Stimulated activated naive CD4-positive, alpha-beta T cell (primary cell): ENCODE data around the gene PCID2.
"Not testable (repeated sequence)": the region's sequence is repeated elsewhere in the genome, so short reads cannot be mapped to it uniquely, and the experiment has no call there.

Experiments used
- DNase-seq, 6 experiments: peaks; one replicate each; lab custom pipeline; 2025; lab: John Stamatoyannopoulos, UW

The PCID2 gene

DNA sequence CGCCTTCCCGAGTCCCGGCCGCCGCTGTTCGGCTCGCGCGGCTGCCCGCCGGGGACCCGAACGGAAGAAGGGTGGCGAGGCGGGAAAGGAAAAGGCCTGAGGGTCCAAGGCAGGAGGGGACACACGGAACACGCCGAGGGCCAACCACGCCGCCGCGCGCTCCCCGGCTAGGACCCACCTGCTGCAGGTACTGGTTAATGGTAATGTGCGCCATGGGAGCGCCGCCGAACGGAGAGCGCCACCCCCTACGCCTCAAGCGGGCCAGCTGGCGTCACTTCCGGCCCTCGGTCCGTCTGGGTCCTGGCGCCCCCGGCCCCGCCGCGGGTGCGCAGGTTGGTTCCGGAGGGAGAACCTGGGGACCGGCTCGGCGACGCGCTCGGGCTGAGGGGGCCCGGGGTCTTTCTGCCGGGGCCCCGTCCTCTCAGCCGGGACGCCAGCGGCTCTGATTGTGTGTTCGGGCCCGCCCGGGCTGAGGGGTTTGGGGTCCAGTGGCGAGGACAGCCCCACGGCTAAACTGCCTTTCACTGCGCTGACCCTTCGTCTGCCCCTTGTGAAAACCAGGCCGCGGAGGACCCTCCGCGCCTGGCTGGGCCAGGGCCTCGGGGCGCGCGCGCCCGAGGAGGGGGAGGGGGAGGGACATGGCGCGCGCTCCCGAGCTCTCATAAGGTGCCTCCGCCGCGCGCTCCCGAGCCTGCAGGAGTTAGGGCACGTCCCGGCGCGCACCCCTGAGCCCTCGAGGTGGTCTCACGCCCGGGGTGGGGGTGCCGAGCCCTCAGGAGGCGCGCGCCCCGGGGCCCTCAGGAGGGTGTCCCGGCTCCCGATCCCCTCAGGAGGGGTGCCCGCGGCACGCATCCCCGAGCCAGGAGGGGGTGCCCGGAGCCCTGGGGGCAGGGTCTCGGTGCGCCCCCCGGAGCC is at the start of gene PCID2:
PCID2 (minus strand) TSS at position 249 of the 915 bp plus-strand sequence; CDS start at position 214, 35 bp downstream.
- DNase-seq: peak; percentile 82 to 94 (median 89)

DNA sequence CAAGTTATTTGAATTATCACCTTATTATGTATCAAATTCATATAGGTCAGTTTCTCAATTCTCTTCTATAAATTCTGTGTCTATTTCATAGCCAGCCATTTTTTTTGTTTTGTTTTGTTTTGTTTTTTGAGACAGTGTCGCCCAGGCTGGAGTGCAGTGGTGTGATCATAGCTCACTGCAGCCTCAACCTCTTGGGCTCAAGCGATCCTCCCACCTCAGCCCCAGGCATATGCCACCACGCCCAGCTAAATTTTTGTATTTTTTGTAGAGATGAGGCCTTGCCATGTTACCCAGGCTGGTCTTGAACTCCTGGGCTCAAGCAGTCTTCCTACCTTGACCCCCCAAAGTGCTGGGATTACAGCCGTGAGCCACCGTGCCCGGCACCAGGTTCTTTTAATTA is 49.4 kb upstream of the PCID2 start:
- not testable (repeated sequence) for DNase-seq

DNA sequence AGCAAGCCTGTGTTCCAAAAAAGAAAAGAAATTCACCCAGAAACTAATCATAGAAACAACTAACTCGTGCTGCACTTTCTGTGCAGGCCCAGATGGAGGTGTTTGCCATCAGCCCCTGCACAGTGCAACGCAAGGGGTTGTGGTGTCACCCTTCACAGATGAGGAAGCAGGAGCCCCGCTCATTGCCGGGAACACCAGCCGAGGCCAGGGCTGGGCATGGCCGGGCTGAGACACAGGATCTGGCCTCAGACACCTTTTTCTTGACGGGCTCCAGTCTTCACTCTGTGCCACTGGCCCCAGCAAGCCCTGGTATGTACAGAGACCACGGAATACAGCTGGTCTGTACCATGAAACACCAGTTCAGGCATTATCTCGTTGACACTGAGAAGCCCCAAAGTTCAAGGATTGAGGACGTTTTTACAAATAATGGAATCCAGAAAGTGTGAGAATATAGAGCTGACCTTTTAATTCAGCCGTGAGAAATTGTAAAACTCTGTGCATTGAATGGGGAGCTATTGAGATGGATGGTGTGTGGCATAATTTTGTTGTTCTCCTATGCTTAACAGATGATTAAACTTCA is 44.1 kb upstream of the PCID2 start:
- no peak for DNase-seq

DNA sequence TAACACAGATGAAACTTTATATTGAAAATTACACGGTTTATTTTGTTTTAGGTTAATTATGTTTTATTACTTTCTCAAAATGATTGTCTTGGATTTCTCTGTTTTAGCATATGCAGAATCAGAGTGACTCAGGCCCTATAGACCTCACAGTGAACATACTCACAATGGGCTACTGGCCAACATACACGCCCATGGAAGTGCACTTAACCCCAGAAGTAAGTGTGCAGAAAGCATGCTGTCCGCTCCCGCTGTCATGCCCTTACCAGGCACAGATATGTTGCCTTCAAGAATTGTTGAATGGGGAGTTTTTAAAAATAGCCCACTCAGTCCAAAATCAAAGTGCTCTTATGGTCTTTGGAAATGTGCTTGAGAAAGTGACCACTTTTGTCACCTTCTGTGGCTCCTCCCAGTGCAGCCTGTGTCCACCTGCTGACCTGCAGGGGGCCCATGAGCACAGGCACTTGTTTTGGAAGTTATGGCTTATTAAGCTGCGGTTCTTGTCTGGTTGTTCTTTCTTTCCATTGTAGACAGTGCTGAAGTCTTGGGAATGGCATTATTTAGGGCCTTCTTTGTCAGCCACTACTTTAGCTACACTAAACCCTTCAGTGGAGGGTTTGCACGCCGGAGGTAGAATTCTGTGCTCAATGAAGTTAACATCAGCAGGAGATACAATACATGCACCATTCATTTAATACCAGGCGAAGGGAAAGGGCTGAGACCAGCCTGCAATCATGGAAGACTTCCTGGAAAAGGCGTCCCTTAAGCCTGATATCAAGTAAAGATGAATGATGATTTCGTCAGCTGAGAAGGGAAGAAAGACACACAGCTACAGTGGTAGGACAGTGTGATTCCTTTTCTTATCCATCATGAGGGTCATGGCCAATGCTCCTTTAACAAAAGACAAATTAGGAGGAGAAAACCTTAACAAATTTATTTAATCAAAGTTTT is 37.7 kb upstream of the PCID2 start:
- no peak for DNase-seq

DNA sequence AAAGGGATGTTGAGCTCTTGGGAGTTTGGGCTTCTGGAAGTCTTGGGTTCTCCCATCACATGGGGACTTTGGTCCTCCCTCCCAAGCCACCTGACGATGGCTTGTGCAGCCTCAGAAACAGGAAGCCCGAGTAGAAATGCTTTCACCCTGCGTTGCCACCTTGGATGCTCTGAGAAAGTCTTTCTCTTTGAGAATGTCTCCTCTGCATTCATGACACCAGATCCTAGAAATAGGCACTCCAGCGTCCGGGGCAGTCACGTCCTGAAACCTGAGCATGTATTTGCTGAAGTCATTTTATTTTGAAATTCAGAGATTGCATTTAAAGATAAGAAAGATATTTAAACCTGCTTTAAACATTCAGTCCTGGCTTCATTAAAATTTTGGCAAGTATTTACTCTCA is 35.4 kb upstream of the PCID2 start:
- DNase-seq: no peak

DNA sequence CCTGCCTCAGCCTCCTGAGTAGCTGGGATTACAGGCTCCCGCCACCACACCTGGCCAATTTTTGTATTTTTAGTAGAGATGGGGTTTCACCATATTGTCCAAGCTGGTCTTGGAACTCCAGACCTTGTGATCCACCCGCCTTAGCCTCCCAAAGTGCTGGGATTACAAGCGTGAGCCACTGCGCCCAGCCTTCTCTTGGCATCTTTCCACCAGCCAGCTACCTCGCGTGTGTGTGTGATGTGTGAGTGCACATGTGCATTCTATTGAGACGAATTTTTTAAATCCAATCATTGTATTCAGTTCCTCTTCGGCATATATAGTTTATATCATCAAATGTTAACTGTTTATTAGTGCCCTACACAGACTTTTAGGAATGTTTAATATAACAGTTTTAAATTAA is 33.2 kb upstream of the PCID2 start:
- DNase-seq: not testable (repeated sequence)

DNA sequence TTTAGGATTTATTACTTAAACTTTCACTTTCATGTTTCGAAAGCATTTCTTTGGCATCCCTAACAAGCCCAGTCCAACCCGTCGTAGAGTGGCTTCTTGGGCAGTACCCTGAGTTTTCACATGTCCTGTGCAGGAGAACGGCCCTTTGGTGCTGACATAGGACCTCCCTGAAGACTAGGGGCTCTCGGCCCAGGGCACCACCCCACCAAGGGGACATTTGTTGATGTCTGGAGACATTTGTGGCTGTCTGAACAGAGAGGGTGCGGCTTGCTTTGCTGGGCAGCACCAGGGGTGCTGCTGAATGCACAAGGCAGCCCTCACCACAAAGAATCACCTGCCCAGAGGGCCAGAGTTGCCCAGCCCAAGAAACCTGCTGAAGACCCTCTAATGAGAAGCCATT is 31.5 kb upstream of the PCID2 start:
- no peak for DNase-seq

DNA sequence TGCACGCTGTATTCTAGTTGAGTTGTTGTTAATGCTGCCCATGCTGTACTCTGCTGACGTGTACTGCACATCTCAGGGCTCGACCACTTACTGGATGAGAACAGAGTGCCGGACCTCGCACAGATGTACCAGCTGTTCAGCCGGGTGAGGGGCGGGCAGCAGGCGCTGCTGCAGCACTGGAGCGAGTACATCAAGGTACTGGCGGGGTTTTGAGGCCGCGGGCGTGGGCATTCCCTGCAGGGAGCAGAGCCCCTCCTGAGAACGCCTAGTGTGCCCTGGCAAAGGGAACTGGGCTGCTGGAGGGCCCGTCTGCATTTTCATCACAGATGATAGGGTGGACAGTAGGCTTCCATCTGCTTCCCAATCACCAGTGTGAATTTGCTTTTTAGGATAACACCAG is 30.9 kb upstream of the PCID2 start:
- no peak for DNase-seq

DNA sequence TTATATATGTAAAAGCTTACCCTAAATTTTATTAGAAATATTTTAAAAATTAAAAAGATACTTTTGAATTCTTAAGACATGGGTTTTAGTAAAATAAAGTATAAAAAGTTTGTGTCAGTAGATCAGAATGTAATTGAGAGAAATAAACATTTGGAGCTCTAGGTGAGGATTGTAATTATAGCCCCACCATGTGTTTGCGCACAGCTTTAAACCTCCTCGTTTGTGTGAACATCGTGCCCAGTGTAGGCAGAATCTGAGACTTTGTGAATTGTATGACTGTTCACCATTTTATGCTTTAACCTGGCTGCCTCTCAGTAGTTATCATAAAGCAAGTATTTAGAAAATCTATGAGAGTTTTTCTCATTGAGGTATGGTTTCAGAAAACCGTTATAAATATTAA is 30.1 kb upstream of the PCID2 start:
- no peak for DNase-seq

DNA sequence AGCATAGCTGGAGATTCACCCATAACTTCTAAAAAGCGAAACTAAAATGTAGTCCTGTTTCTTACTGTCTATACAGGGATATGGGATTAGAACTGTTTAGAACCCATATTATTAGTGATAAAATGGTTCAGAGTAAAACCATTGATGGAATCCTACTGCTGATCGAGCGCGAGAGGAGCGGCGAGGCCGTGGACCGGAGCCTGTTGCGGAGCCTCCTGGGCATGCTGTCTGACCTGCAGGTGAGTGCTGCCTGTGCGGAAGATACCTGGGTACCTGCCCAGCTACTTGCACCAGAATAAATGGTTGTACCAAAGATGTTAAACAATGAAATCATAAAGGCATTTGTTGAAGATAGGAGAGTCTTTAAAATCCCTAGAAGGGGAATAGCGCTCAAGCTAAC is 24.6 kb upstream of the PCID2 start:
- DNase-seq: no peak

DNA sequence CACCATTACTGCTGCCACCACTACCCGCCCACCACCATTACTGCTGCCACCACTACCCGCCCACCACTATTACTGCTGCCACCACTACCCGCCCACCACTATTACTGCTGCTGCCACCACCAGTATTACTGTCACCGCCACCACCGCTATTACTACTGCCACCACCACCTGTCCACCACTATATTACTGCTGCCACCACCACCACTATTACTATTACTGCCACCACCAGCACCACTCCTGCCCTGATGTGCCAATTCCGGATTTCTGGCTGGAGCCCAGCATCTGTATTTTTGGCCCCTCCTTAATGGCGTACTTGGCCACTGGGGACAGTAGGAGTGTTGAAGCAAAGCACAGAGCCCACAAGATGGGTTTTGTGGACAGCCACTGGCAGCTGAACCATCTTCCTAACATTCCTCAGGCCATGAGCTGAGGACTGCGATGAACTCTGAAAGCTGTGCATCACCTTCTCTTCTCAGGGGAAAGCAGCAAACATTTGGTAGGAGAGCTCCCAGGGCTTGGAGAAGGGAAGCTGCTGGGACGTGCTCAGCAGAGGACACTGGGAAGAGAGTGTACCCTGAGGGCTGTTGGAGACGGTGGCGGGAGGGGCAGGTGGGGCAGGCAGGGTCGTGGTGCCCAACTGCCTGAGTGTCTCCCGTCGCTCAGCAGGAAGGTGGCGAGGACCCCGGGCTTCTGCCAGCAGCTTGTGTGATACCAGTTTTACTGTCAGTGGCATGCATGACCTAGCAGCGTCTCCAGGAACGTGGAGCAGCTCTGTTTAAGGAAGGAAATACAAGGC is 23.9 kb upstream of the PCID2 start:
- DNase-seq: no peak

DNA sequence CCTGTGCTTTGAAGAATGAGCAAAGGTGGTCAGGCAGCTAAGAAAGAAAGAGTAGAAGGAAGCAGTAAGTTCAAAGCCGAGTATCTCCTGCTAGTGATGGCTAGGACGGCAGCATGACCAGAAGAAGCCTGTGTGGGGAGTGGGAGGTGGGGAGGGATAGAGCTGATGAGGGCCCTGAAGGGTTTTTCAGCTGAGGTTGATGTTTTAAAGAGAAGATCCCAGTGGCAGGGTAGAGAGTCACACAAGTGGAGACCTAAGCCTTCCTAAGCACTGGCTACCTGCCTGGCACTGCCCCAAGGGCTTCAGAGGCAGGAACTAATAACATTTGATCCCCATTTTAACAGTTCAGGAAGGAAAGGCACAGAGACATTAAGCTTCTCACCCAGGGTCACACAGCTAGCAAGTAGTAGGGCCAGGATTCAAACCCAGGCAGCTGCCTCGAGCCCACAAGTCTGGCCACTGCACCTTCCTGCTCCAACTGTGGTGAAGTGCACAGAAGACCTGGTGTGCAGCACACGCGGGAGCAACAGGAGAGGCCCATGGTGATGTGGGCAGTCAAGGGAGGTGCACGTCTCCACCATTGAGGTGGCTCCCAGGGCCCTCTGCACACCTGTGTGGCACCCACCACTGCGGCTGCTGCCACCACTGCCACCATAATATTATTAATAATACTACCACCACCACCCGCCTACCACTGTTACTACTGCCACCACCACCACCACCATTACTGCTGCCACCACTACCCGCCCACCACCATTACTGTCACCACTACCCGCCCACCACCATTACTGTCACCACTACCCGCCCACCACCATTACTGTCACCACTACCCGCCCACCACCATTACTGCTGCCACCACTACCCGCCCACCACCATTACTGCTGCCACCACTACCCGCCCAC is 23.1 kb upstream of the PCID2 start:
- DNase-seq: no peak

DNA sequence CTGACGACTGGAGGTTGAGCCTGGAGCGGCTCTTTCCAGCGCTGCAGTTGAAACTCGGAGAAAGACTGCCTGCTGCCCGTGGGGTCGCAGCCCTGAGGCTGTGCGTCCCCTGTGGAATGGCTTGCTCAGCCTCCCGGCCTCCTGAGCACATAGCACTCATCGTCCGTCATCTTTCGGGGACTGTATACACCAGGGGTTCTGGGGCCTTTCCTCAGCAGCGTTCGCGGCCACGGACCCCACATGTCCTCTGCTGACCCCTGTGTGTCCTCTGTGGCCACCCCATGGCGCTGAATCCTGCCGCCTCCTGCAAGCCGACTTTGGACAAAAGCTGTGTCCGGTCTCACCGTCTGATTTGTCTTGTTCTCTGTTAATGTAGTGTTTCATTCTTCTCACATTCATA is 21.3 kb upstream of the PCID2 start:
- DNase-seq: no peak

DNA sequence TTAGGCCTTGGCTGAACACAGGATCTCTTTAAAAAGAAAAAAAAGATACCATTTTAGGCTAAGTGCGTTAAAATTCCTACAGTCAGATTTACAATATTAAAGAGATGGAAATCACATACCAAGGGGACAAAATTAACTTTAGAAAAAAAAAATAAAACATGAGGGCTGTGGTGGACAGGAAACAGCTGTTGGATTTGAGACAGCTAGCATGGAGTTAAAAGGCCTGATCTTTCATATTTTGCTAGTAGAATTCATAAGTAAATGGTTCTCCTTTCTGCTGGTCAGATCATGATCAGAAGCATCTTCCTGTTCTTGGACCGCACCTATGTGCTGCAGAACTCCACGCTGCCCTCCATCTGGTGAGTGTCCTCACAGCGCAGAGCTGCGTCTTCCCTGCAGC is 20.7 kb upstream of the PCID2 start:
- DNase-seq: no peak

DNA sequence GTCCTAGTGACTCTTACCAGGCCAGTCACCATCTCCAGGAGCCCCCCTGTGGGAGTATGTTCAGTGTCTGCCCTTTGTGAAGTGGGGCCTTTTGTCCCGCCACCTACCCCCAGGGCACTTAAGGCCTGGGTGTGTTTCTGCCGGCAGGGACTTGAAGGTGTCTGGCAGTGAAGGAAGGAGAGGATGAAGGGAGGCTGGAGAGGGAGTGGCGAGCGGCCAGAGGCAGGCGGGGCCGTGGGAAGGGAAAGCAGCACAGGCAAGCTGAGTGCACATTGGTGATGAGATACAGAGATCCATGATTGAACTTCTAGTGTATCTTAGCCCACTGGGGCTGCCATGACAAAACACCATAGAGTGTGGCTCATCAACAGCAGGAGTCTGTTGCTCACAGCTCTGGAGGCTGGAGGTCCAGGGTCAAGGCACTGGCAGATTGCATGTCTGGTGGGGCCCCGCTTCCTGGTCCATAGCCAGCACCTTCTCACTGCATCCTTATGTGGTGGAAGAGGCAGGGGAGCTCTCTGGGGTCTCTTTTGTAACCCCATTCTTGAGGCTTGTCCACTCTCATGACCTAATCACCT is 18.5 kb upstream of the PCID2 start:
- no peak for DNase-seq

DNA sequence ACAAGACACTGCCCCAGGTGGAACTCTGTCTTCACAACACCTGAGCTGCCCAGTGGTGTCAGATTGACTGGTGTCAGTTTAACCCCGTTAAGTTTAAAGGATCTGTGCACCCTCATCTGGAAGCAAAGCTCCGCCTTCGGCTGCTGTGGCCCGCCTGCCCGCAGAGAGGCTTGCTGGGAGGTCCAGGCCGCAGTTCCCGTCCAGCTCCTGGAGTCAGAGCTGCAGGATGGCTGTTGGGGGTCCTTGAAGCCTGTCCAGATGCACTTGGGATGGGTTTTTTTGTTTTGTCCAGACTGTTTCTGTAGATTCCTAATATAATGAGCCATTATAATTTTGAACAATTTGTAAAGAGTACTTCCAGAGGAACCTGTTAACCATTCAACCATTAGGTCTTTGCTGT is 17.0 kb upstream of the PCID2 start:
- no peak for DNase-seq

DNA sequence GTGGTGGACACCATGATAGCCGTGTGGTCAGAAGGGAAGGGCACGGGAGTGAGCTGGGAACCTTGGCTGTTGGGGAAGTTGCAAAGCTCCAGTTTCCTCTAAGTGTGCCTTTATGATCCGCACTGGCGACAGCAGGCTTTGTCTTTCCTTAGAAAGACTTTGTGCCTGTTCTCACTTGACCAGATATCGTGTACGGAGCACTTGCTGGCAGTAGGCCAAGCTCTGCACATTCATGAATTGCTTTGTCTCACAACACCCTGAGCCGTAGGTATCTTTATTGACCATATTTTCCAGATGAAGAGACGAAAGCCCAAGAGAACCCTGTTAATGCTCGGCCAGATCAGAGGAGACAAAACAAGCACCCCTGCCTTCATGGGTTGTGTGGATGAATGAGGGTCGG is 16.0 kb upstream of the PCID2 start:
- no peak for DNase-seq

DNA sequence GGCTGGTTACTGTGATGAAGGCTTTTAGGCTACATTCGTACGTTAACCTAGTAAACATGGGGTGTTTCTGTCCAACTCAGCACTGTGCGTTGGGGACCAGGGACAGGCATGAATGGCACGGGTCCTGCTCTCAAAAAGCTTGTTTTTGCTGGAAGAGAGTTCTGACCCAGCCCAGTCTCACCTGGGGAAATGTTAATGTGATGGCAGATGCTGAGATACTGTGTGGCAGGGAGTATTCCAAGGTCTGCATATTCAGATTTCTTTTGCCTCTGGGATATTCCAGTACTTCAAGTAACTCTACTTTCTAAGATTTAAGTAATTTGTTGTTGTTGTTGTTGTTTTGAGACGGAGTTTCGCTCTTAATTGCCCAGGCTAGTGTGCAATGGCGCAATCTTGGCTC is 14.6 kb upstream of the PCID2 start:
- no peak for DNase-seq

DNA sequence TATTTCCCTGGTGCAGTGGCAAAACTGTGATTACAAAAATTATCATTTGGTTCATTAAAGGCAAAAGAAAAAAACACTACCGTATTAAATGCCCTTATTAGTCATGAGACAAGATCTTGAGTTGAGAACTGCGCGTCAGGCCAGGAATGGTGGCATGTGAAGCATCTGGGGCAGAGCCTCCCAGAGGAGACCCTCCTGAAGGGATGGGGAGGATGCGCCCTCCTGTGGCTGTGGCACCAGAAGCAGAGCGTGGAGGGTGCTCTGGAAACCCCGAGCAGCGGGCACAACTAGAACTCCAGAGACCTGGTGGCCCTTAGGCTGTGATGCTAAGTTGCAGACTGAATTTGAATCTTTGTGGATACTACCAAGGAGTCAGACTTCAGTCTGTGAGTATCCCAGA is 12.4 kb upstream of the PCID2 start:
- DNase-seq: no peak

DNA sequence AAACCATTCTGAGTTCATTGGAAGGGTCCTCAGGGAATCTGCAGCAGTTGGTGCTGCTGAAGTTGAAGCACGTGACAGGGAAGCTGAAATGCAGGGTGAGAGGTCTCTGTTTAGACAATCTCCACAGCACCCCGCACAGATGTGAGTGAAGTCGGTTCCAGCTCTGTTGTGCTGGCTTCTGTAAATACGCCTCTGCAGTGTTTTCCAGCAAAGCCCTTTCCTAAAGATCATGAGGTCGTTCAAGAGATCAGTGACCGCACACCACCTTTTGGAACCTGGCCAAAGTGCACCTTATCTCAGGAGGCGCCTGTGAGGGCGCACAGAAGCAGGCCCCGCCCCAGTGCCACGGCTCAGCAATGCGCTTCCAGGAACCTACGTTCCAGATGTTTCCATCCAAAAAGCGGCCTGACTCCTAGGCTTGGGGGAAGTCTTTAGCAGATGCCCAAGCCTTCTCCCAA is 11.7 kb upstream of the PCID2 start:
- DNase-seq: no peak
